ENCODE results near the gene ABTB2. TPM values are rescaled to one million over a fixed set of nuclear protein-coding genes. Genes with fewer than 3 reads are reported as not detected.

The ABTB2 gene
- polyA plus RNA-seq, 1 donor (not counting 4 experiments of a cell fraction or from before 2014, with no cell fraction given): 1.0 TPM

- FAIRE-seq: no peak
- H3K79me2 ChIP-seq (ENCODE audit: control insufficient read depth, insufficient read depth, low read length): no peaks in the 10 kb centered on the region
- no peak for DNase-seq (ENCODE audit: low read depth, low spot score)
- H4K20me1 ChIP-seq (ENCODE audit: control insufficient read depth, extremely low read depth, insufficient read depth, low read length): peaks cover 5% of the 10 kb centered on the region
- no peaks in the 10 kb centered on the region for H3K9me1 ChIP-seq (ENCODE audit: control insufficient read depth, extremely low read depth, insufficient read depth, low read length)
- no peaks in the 10 kb centered on the region for H3K36me3 ChIP-seq (ENCODE audit: control insufficient read depth in 2 of 2, extremely low read depth in 1 of 2, insufficient read depth in 2 of 2, low read length in 2 of 2)
- dilution Hi-C loops (cut with MboI; ENCODE audit: extremely low pct_ligation_motif_present, low sequenced_read_pairs): no loop called here
- H2AFZ ChIP-seq (ENCODE audit: control insufficient read depth, low read length): no peak overlapping the region
- no peak for TF ChIP-seq EZH2 (IDR thresholded peaks at IDR 0.05; ENCODE audit: low read length)
- no peak for TF ChIP-seq CTCF (optimal IDR thresholded peaks at IDR 0.05 in 1 of 3, IDR thresholded peaks at IDR 0.05 in 1 of 3, conservative IDR thresholded peaks at IDR 0.05 in 1 of 3; ENCODE audit: extremely low read depth in 1 of 3, insufficient read depth in 2 of 3, low read length in 3 of 3)
- no peak overlapping the region for H3K4me2 ChIP-seq (ENCODE audit: control insufficient read depth, extremely low read depth, insufficient read depth, low read depth, low read length)
- no peak overlapping the region for H3K4me3 ChIP-seq (ENCODE audit: control insufficient read depth in 2 of 3, extremely low read depth in 1 of 3, insufficient read depth in 2 of 3, low read depth in 1 of 3, low read length in 3 of 3)
- H3K27ac ChIP-seq (ENCODE audit: control insufficient read depth, insufficient read depth, low read length): no peak overlapping the region
- H3K27me3 ChIP-seq (ENCODE audit: control insufficient read depth, extremely low read depth, insufficient read depth, low read length): no peaks in the 10 kb centered on the region
- H3K4me1 ChIP-seq (ENCODE audit: control insufficient read depth, extremely low read depth, insufficient read depth, low read length): peaks cover 13% of the 10 kb centered on the region
- H3K9me3 ChIP-seq (ENCODE audit: control insufficient read depth, low read depth, low read length): no peaks in the 10 kb centered on the region
- no peak overlapping the region for H3K9ac ChIP-seq (ENCODE audit: control insufficient read depth, extremely low read depth, insufficient read depth, low read length)
Measured at GRCh38 chr11:34351687-34352469, 5.9 kb downstream of the ABTB2 start.

DNA sequence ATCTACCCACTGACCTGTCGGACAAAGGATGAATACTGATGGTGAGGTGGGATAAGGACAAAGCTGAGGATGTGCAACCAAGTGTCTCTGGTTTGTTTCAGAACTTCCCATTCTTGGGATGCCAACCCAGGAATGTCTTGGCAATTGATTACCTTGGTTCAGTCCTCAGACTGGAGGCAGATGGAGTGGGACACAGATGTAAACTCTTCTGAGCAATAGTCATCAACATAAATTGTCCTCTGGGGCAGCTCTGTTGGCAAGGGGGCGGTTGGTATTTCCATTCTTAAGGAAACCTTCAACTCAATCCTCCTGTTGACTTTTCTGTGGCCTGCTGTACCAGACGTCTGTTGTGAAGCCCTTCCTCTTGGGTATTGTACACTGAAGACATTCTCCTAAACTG lies 6.8 kb downstream of the ABTB2 start:
- peaks cover 13% of the 10 kb centered on the region for H3K4me1 ChIP-seq (ENCODE audit: control insufficient read depth, extremely low read depth, insufficient read depth, low read length)
- H3K9me1 ChIP-seq (ENCODE audit: control insufficient read depth, extremely low read depth, insufficient read depth, low read length): no peaks in the 10 kb centered on the region
- H3K4me3 ChIP-seq (ENCODE audit: control insufficient read depth in 2 of 3, extremely low read depth in 1 of 3, insufficient read depth in 2 of 3, low read depth in 1 of 3, low read length in 3 of 3): no peak overlapping the region
- H3K4me2 ChIP-seq (ENCODE audit: control insufficient read depth, extremely low read depth, insufficient read depth, low read depth, low read length): no peak overlapping the region
- H3K27ac ChIP-seq (ENCODE audit: control insufficient read depth, insufficient read depth, low read length): no peak overlapping the region
- TF ChIP-seq CTCF (optimal IDR thresholded peaks at IDR 0.05 in 1 of 3, IDR thresholded peaks at IDR 0.05 in 1 of 3, conservative IDR thresholded peaks at IDR 0.05 in 1 of 3; ENCODE audit: extremely low read depth in 1 of 3, insufficient read depth in 2 of 3, low read length in 3 of 3): no peak
- no peak for TF ChIP-seq EZH2 (IDR thresholded peaks at IDR 0.05; ENCODE audit: low read length)
- dilution Hi-C loops (cut with MboI; ENCODE audit: extremely low pct_ligation_motif_present, low sequenced_read_pairs): no loop called here
- no peaks in the 10 kb centered on the region for H3K79me2 ChIP-seq (ENCODE audit: control insufficient read depth, insufficient read depth, low read length)
- DNase-seq (ENCODE audit: low read depth, low spot score): no peak
- H3K9me3 ChIP-seq (ENCODE audit: control insufficient read depth, low read depth, low read length): no peaks in the 10 kb centered on the region
- H3K9ac ChIP-seq (ENCODE audit: control insufficient read depth, extremely low read depth, insufficient read depth, low read length): no peak overlapping the region
- no peak overlapping the region for H2AFZ ChIP-seq (ENCODE audit: control insufficient read depth, low read length)
- no peaks in the 10 kb centered on the region for H3K36me3 ChIP-seq (ENCODE audit: control insufficient read depth in 2 of 2, extremely low read depth in 1 of 2, insufficient read depth in 2 of 2, low read length in 2 of 2)
- H3K27me3 ChIP-seq (ENCODE audit: control insufficient read depth, extremely low read depth, insufficient read depth, low read length): no peaks in the 10 kb centered on the region
- H4K20me1 ChIP-seq (ENCODE audit: control insufficient read depth, extremely low read depth, insufficient read depth, low read length): peaks cover 4% of the 10 kb centered on the region
- no peak for FAIRE-seq

Measured in keratinocyte (primary cell).